Activated CD8-positive, alpha-beta memory T cell treated with anti-CD3 and anti-CD28 coated beads, Interleukin-2, amount 50 U/mL, for 24 hours (primary cell): ENCODE results near the gene SLC12A6.
"Not testable (repeated sequence)": the region's sequence is repeated elsewhere in the genome, so short reads cannot be mapped to it uniquely, and the experiment has no call there.

Source experiments
- DNase-seq: peaks from one replicate; pipeline ENCODE4 v3.0.0-alpha.2; 2020; ENCODE audit errors: extremely low read depth

Gene SLC12A6

DNA sequence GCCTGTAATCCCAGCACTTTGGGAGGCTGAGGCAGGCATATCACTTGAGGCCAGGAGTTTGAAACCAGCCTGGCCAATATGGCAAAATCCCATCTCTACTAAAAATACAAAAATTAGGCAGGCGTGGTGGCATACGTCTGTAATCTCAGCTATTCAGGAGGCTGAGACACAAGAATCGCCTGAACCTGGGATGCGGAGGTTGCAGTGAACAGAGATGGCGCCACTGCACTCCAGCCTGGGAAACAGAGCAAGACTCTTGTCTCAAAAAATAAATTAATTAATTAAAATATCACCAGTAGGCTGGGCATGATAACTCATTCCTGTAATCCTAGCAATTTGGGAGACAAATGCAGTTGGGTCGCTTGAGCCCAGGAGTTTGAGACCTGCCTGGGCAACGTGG, 144.3 kb downstream of the SLC12A6 start:
- not testable (repeated sequence) for DNase-seq

DNA sequence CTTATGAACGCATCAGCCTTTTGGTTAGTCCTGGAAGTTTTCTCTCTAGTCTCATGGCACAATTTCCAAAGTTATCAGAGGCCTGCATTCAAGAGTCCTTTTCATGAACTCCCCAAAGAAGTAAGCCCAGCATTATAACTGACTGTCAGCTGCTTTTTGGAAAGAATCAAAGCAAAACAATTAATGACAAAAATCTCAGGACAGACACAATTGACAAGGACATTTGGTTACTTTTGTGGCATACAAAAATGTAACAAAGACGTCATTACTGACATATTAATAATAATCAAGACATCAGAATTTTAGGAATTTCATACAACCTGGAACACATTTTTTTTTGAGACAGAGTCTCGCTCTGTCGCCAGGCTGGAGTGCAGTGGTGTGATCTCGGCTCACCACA, 148.9 kb downstream of the SLC12A6 start:
- DNase-seq, result no peak

DNA sequence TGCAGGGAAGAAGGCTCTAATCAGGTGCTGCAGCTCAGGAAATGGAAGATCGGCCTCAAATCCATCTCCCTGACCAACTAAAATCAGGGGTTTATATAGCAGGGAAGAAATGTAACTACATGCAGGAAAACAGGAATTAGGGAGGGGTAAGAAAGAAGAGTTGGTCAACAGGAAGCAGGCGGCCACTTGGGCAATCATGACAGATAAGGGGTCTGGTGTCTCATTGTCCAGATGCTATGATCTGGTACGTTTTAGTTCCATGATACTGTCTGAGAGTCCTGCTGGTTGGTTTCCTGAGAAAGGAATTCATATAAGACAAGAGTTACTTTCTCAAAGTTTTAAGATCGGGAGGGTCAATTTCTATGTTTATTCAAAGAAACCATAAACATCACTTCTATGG, 151.9 kb downstream of the SLC12A6 start:
- no peak for DNase-seq

DNA sequence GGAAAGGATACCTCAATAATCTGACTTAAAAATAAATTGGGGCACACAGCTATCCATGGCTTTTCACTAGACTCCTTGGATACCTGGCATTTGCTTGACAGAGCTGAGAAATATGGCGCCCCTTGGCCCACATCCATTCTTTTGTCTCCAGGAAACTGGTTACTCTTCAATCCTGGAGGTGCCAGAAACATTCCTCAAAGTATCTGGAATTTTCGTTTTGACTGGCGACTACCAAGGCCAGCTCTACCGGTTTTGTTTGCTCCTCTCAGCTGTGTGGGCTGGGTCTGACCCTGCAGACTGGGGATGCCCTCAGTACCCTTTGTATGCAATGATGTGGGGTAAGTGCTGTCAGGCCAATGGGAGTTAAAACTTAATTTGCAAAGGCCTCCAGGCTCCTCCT, 154.6 kb downstream of the SLC12A6 start:
- no peak for DNase-seq
